ENCODE measurements around the gene B3GAT1. TPM values are rescaled to one million over a fixed set of nuclear protein-coding genes. Genes with fewer than 3 reads are reported as not detected.

The B3GAT1 gene
- total RNA-seq, 2 donors from 2014 or later = 0.13 TPM; not detected in 1

DNA sequence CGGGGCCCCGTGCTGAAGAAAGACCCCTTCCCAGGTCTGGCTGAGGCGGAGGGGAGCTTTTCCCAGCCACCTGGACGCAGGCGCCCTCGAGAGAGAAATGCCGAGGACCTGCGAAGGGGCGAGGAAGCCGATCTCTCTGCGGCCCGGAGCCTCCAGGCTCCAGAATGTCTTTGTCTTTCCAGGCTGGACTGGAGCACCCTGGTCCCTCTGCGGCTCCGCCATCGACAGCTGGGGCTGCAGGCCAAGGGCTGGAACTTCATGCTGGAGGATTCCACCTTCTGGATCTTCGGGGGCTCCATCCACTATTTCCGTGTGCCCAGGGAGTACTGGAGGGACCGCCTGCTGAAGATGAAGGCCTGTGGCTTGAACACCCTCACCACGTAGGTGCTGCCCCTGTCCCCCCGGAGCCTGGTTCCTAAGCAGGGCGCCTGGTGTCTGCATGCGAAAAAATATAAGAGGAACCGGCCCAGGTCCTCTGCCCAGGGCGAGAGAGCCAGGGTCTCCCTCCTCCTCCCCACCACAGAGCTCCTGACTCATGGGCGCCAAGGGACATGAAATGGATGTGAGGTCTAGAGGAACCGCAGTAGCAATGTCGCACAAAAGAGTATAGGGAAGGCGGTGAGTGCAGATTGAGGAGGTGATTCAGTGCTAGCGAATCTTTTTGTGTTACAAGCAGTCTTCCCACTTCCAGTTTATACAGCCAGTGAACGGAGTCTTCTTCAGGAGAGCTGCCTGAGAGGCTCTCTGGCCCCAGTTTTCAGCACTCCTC lies 69.3 kb downstream of the B3GAT1 start:
- no peaks in the 10 kb centered on the region for H3K4me1 ChIP-seq
- H3K36me3 ChIP-seq = no peaks in the 10 kb centered on the region
- H3K9me3 ChIP-seq = no peaks in the 10 kb centered on the region
- no peak overlapping the region for H3K27ac ChIP-seq
- TF ChIP-seq, protein P1, sequence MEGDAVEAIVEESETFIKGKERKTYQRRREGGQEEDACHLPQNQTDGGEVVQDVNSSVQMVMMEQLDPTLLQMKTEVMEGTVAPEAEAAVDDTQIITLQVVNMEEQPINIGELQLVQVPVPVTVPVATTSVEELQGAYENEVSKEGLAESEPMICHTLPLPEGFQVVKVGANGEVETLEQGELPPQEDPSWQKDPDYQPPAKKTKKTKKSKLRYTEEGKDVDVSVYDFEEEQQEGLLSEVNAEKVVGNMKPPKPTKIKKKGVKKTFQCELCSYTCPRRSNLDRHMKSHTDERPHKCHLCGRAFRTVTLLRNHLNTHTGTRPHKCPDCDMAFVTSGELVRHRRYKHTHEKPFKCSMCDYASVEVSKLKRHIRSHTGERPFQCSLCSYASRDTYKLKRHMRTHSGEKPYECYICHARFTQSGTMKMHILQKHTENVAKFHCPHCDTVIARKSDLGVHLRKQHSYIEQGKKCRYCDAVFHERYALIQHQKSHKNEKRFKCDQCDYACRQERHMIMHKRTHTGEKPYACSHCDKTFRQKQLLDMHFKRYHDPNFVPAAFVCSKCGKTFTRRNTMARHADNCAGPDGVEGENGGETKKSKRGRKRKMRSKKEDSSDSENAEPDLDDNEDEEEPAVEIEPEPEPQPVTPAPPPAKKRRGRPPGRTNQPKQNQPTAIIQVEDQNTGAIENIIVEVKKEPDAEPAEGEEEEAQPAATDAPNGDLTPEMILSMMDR (IDR thresholded peaks at IDR 0.05) = no peak
- intact Hi-C loops (cut with DNase I) = no loop called here
- DNase-seq = no peak
- no peaks in the 10 kb centered on the region for H3K27me3 ChIP-seq
- H3K4me3 ChIP-seq = no peak overlapping the region
- H3K9ac ChIP-seq (ENCODE audit: low read depth in 2 of 2, low read length in 2 of 2) = no peak overlapping the region

- H3K27me3 ChIP-seq = no peaks in the 10 kb centered on the region
- no peak overlapping the region for H3K4me3 ChIP-seq
- TF ChIP-seq, protein P1 (IDR thresholded peaks at IDR 0.05) = no peak
- no peak overlapping the region for H3K27ac ChIP-seq
- no peak overlapping the region for H3K9ac ChIP-seq (ENCODE audit: low read depth in 2 of 2, low read length in 2 of 2)
- H3K9me3 ChIP-seq = no peaks in the 10 kb centered on the region
- no peaks in the 10 kb centered on the region for H3K4me1 ChIP-seq
- H3K36me3 ChIP-seq = no peaks in the 10 kb centered on the region
- DNase-seq = no peak
- intact Hi-C loops (cut with DNase I) = no loop called here
Measured at GRCh38 chr11:134341805-134342571, 70.1 kb downstream of the B3GAT1 start.

GRCh38 chr11:134340354-134340964 lies 71.6 kb downstream of the B3GAT1 start:
- Histone ChIP-seq H3K36me3 (no peaks in the 10 kb centered on the region), H3K27me3 (no peaks in the 10 kb centered on the region), H3K9me3 (no peaks in the 10 kb centered on the region), H3K4me1 (no peaks in the 10 kb centered on the region), H3K9ac (ENCODE audit: low read depth in 2 of 2, low read length in 2 of 2) (peak overlapping the region; percentile 1 to 43), H3K27ac (peak overlapping the region; percentile 57), H3K4me3 (no peak overlapping the region)
- peak; percentile 65 for DNase-seq
- intact Hi-C loops (cut with DNase I) = no loop called here
- TF ChIP-seq, protein P1 (IDR thresholded peaks at IDR 0.05) = no peak

DNA sequence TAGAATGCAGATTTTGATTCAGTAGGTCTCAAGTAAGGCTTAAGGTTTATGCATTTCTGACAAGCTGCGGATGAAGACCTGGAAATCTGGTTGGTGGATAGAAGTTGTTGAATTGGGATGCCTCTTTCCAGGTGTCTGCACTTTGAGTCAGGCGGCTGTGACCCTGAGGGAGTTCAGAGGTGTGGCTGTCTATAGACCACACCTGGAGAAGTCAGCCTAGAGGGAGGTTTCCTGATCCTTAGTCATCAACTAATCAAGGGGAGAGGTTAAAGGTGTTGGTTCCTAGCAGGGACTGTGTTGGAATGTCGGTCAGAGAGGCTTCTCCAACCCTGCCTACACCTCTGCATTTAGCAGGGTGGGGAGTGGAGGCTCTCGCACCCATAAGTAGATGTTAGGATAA lies 72.3 kb downstream of the B3GAT1 start:
- TF ChIP-seq, protein P1 (IDR thresholded peaks at IDR 0.05) = no peak
- no peaks in the 10 kb centered on the region for H3K9me3 ChIP-seq
- peak; percentile 61 for DNase-seq
- intact Hi-C loops (cut with DNase I) = no loop called here
- no peaks in the 10 kb centered on the region for H3K36me3 ChIP-seq
- H3K27ac ChIP-seq = peak overlapping the region; percentile 57
- no peaks in the 10 kb centered on the region for H3K4me1 ChIP-seq
- no peaks in the 10 kb centered on the region for H3K27me3 ChIP-seq
- no peak overlapping the region for H3K4me3 ChIP-seq
- no peak overlapping the region for H3K9ac ChIP-seq (ENCODE audit: low read depth in 2 of 2, low read length in 2 of 2)

GRCh38 chr11:134338654-134339053 lies 73.4 kb downstream of the B3GAT1 start:
- Histone ChIP-seq H3K9ac (ENCODE audit: low read depth in 2 of 2, low read length in 2 of 2) (no peak overlapping the region), H3K9me3 (no peaks in the 10 kb centered on the region), H3K36me3 (no peaks in the 10 kb centered on the region), H3K27ac (no peak overlapping the region), H3K27me3 (no peaks in the 10 kb centered on the region), H3K4me1 (no peaks in the 10 kb centered on the region), H3K4me3 (no peak overlapping the region)
- TF ChIP-seq, protein P1 (IDR thresholded peaks at IDR 0.05) = no peak
- DNase-seq = no peak
- intact Hi-C loops (cut with DNase I) = no loop called here

All from colonic mucosa (tissue), 4 donors.